Gastrocnemius medialis (tissue), 4 donors: ENCODE measurements around the gene PFKP.

Experiments used
- POLR2A ChIP-seq, 2 donors: fragments of 450-650 bp; IDR thresholded peaks; one replicate each; pipeline ENCODE4 v1.6.1; 2017; ENCODE audit warnings: antibody characterized with exemption in 2 of 2, mild to moderate bottlenecking in 2 of 2, moderate library complexity in 2 of 2
- TF ChIP-seq, protein P1 (sequence below), 5 experiments: fragments of 450-650 bp in 3 of 5; fragments of 200-600 bp in 2 of 5; sonication (generic) in 2 of 5; IDR thresholded peaks in 4 of 5; conservative IDR thresholded peaks in 1 of 5; 1 replicate in 4 of 5; 2 replicates in 1 of 5; pipeline ENCODE4 v1.5.1; 2016 to 2019; ENCODE audit warnings: antibody characterized with exemption in 5 of 5, mild to moderate bottlenecking in 3 of 5, moderate library complexity in 3 of 5

DNA sequence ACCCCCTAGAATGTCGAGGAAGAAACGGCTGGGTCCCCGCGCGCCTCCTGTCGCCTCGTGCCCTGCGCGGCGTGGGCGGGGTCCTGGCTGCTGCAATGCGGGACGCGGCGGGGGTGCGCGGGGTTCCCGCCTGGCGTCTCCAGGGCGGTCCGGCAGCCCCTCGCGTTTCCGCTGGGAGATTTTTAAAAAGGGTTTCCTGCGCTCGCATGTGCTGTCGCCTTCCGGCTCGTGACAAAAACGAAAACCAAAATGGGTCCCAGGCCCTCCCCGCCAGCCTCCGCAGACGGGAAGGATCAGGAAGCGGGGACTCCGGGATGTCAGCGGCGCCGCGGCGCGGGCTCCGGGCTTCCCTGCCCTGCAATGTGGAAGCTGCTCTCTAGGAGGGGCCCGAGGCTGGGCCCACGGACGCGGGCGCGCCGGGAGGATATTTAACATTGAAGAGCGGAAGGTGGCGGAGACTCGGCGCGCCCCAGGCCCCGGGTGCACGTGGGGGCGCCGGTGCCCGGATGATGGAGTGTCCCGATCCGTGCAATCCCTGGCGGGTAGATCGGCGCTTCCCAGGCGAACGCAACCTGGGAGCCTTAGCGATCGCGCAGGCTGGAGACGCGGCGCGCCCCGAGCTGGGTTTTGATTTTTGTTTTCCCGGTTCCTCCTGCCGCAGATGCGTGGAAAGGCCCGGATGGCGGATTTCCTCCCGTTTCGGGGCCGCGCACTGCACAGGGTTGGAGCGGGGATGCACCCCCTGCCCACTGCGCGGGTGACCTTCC is 1.0 kb downstream of the PFKP start:
- TF ChIP-seq, protein P1, sequence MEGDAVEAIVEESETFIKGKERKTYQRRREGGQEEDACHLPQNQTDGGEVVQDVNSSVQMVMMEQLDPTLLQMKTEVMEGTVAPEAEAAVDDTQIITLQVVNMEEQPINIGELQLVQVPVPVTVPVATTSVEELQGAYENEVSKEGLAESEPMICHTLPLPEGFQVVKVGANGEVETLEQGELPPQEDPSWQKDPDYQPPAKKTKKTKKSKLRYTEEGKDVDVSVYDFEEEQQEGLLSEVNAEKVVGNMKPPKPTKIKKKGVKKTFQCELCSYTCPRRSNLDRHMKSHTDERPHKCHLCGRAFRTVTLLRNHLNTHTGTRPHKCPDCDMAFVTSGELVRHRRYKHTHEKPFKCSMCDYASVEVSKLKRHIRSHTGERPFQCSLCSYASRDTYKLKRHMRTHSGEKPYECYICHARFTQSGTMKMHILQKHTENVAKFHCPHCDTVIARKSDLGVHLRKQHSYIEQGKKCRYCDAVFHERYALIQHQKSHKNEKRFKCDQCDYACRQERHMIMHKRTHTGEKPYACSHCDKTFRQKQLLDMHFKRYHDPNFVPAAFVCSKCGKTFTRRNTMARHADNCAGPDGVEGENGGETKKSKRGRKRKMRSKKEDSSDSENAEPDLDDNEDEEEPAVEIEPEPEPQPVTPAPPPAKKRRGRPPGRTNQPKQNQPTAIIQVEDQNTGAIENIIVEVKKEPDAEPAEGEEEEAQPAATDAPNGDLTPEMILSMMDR (IDR thresholded peaks at IDR 0.05 in 4 of 5, conservative IDR thresholded peaks at IDR 0.05 in 1 of 5) = peak in 4 of 5 experiments; percentile 22 to 58 (median 34)
- no peak for TF ChIP-seq POLR2A (IDR thresholded peaks at IDR 0.05)
